Ureter (tissue), 1 donor: Measurements from ENCODE around the gene KIF17. TPM values are rescaled to one million over a fixed set of nuclear protein-coding genes. Genes with fewer than 3 reads are reported as not detected.
"Not testable (repeated sequence)": the region's sequence is repeated elsewhere in the genome, so short reads cannot be mapped to it uniquely, and the experiment has no call there.

ENCODE experiments used
- DNase-seq: peaks from one replicate; pipeline ENCODE4 v3.0.0-alpha.2; 2020; ENCODE audit warnings: low spot score
- total RNA-seq: library from RNA; stranded (reverse); gene quantifications from one replicate; pipeline ENCODE4 v1.2.4, GENCODE V29; 2023
- donor health status: DM: yes; HTN: yes; CAD: no.

The KIF17 gene
- total RNA-seq, 1 donor from 2014 or later, result 2.2 TPM

DNA sequence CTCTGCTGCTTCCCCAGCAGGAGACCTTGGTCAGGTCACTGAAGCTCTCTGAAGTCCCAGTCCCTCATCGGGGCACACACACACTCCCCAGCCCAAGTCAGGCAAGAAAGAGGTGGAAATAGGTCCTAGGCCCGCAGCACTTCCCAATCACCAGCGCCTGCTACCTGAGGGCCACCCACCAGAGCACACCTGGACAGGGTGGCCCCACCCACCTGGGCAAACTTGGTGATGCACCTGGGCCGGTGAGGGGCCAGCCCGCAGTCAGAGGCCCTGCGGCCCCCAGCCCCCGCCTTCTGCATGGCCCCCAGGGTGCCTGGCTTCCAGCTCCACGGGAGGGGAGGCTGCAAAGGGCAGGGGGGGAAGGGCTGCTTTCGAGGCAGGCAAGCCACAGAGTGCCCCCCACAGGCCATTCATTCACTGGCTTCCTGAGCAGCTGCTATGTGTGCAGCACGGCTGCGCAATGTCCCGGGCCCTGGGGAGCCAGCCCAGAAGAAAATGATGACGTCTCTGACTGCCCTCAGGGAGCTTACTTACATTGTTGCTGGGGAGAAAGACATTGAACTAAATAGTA is 10.0 kb upstream of the KIF17 start:
- peak; percentile 38 for DNase-seq

DNA sequence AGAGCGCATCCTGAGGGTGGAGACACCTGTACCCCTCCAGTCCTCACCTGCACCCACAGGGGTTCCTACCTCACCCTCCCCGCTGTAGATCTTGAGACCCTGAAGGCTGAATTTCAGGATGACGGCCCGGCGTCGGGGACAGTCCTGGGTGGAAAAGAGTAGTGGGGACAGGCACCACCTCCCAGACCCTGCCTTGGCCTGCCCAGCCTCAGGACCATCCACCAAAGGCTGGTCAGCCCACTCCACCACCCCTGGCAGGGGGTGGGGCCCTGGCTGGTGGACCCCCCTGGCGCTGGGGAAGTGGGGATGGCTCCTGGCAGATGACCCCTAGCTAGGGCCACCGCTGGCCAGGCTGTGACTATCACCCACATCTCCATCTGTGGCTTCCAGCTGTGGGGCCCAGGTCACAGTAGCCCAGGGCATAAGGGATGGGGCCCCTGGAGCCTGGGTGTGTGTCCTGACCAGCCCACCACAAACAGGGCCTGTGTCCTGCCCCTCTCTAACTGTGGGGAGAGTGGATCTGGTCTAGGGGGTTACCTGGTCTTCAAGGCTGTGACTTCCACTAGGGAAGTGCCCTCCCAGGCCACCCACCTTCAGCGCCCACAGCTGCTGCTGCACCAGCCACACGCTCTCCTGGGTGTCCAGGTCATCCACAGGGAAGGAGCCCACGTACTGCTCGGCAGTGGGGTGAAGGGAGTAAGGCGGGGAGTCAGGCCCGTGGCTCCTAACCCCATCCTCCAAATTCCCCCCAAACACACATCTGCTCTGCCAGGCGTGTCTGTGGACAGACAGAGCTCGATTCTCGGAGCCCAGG is 9.3 kb upstream of the KIF17 start:
- peak; percentile 42 for DNase-seq

DNA sequence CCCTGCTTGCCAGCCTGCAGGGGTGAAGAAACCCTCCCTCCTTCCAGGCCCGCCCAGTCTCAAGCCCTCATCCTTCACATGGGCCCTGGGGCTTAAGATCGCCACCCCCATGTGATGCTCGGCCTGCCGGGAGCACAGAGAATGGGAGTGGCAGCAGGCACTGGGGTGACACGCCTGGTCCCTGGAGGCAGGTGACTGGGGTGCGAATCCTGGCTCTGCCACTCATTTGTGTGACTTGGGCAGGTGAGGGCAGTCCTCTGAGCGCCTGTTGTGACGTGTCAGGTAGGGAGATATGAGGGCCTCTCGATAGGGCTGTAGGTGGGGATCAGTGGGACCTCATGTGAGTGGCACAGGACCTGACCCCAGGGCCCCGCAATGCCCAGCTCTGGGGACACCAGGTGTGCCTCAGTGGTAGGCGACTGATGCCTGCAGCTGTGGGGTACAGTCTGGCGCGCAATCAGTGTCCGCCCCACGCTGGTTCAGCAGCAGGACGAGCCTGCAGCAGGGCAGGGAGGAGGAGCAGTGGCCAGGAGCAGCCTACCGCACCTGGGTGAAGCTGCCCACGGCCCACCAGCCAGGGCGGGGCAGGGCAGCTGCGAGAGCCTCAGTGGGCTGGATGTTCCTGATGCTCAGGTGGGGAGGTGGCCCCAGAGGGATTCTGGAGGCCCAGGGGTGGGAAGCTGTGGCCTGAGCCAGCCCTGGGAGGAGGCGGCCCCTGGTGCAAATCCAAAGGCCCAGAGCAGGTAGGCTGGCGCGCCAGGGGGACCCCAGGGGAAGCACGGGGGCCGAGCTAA is 8.5 kb upstream of the KIF17 start:
- peak; percentile 38 for DNase-seq

DNA sequence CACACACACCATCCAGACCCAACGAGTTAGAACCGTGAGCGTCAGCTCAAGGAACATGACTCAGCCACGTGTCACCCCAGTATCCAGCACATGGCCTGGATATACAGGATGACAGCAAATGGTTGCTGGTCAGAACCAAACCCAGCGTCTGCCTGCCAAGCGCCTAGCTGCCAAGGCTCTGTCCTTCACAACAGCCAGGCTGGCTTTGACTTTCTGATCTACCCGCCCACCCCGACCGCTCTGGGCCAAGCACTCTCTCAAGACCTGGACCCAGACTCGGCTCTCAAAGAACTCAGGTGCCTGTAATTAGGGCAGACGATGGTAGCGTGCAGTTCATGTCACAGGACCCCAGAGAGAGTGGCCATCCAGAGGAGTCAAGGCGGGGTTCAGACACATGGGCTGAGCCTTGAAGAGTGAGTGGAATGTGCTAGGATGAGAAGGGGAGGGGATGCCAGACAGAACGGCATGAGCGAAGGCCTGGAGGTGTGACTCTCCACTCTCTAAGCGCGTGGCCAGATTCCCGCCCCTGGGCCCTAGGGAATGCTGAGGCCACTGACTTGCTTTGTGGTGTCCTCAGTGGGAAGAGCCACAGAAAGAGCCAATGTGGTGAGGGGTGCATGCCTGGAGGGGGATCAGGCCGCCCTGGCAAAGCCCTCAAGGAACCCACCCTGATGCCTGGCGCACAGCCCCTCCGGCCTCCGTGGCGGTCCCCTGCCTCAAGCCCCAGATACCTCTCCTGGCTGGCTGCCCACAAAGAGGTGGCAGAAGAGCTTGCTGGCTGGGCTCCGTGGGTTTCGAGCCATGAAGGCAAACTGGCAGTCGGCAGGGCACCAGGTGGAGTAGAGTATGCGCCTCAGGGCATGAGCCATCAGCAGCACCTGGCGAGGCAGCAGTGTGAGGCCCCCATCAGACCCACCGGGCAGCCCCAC is 7.6 kb upstream of the KIF17 start:
- peak; percentile 39 for DNase-seq

DNA sequence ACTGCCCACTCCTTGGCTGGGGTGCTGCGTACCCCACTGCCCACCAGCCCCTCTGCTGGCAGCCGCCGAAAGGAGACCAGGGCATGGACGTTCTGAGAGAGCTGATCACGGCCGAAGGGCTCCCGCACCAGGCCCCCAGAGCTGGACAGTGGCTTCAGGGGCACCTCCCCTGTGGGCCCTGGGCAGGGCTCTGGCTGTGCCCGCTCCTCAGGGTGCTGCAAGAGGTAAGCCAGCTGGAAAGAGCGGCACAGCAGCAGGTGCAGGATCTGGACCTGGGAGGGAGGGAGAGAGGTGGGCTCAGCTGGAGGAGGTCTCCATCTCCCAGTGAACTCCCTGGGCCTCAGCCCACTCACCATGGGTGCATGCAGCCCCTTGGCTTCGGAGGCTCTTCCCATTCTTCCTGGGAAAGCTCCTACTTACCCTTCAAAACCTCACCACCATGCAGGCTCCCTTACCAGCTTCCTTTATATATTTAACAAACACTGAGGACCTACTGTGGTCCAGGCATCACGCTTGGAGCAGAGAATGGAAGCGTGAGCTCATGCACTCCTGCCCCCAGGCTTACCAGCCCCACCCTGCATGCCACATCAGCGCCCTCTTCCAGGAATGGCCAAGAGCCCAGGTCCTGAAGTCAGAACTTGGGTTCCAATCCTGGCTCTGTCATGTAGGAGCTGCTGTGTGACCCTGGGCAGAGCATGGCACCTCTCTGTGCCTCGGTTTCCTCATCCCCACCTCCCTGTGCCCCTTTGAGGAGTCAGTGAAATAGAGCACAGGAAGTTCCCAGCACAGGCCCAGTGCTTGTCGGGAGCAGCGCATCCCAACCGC is 6.8 kb upstream of the KIF17 start:
- peak; percentile 35 for DNase-seq

DNA sequence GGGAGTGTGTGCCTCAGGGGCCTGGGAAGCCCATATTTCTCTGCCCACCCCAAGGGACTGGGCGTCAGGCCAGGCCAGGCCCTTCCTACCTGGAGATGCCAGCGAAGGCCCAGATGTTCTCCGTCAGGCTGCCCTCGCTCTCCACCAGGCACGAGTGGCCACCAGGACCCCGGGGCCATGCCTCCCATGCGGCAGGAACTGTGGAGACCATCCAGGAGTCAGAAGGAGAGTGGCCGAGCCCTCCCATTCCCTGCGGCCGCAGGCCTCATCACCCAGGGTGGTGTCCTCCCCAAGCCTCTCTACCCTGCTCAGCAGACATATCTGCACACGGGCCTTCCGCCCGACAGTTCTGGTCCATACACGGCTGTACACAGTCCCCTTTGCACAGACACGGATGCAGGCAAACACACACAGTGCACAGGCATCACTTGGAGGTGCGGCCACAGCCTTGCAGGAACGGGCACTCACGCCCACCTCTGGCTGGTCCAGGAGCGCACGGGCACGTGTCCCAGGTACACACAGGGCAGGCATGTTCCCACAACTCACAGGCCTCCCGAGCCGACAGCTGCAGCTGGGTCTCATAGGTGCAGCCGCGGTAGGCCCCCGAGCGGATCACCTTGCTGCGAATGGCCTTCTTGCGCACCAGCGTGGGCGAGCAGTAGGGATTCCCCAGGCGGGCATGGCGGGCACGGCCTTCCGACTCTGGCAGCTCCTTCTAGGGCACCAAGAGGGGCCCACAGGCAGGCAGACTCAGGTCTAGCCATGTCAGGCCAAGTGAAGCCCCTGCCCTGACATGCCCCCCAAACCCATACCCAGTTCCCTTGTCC is 5.9 kb upstream of the KIF17 start:
- DNase-seq, result peak; percentile 37

DNA sequence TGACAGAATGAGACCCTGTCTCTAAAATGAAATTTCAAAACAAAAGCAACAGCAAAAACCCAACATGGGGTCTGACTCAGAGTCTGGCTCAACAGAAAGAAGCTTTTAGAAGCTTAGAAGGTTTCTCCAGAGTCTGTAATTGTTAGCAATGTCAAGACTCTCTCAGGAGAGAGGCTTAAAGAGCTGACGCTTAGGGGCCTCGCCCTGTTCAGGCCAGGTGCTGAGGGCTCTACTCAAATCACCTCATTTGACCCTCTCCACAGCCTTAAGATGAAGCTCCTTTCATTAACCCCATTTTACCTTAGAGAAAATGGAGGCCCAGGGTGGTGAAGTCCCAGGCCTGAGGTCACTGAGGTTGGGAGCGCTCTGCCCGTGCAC is 5.3 kb upstream of the KIF17 start:
- DNase-seq, result no peak

DNA sequence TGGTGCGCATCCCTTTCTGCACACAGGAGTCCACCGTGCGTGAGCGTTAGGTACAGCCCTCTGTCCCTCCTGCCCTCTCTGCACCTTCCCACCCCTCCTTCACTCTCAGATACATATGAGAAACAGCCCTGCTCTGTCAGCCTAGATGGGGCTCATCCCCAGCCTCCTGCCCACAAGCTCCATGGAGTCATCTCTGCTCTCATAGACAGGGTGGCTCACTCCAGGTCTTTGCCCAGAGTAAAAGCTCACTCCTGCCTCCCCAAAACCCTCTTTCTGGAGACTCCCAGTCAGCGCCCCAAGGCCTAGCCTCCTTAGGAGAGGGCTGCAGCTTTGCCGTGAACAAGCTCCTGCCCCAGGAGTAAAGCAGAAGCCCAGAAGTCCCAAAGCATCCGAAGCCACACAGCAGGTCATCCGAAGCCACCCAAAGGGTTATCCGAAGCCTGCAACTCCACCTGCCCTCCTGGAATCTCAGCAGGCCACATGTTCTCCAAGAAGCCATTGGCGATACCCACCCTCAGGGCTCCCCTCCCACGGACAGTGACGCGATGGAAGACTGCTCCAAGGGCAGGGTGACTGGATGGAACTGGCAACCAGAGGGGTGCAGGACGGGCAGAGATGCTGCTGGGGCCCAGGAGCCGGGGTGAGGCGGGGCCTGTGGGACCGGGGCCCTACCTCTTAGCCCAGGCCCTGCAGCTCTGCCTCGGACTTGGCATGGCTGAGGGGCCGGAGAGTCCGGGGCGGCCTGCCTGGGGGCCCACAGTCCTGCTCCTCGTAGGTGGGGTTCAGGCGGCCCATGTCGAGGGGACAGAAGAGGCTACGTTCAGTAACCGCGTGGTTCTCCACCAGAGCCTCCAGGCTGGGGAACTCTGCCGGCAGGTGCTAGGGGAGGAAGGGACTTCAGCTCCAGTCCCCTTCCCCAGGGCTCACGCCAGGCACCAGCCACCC is 3.6 kb upstream of the KIF17 start:
- peak; percentile 38 for DNase-seq

DNA sequence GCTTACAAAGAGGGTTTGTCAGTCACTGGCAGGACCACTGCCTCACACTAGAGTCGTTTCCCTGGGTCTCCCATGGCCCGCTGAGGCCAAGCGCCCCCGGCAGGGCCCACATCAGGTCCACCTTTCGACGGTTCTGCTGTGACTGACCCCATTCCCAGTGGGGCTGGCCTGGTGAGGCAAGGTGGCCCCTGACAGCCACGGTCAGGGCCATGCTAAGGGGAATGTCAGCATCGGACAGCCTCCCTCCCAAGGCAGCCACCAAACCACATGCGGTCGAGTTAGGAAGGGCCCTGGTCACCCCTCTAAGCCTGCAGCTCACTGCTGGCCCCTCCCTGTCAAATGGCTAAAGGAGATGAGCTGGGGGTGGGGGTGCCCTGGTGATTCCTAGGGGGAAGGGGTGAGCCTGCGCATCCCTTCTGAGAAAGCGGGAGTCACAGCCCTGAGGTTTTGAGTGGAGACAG is 2.9 kb upstream of the KIF17 start:
- no peak for DNase-seq

DNA sequence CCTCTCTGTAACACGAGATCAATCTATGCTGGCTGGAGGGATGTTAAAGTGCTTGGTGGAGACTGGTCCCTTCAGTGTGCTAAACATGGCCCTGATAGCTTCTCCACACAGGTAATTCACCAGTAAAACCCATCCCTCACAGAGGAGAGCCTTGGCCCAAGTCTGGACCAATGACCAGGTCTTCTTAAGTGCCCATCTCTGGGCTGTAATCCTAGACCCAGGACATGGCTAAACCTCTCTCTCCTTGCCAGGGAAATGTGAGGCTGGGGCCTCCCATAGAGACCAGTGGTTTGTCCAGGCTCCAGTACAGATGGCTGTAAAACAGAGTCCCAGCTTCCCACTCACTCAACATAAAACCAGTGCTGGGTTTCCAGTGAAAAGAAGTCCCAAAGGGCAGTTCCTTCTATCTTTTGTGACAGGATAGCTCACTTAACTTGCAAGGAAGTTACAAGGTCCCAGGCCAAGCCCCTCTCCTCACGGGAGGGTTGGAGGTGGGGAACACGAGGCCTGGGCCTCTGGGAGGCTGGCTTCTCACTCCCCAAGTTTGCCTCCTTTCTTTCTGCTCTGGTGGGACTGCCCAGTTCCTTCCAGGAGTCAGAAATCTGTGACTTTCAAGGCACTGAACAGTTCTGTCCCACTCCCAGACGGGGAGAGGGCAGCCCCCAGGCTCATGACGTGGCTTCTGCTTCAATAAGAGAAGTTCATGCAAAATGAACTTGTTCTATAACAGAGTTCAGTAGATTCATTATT is 2.2 kb upstream of the KIF17 start:
- no peak for DNase-seq

DNA sequence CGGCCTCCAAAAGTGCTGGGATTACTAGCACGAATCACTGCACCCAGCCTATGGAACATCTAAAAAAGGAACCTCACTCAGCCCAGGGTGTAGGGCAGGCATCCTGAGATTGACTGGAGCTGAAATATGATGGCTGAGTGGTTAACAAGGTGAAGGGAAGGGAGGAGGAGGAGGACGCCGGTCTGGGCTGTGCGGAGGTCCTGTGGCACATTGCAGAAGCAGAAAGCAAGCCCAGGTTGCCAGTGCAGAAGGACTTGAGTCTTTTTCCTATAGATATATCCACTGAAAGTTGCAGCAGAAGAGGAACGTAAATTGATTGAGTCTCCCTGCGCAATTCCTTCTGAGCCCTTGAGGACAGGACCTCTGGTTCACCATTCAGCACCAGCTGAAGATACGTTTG is 1.5 kb upstream of the KIF17 start:
- DNase-seq, result no peak

DNA sequence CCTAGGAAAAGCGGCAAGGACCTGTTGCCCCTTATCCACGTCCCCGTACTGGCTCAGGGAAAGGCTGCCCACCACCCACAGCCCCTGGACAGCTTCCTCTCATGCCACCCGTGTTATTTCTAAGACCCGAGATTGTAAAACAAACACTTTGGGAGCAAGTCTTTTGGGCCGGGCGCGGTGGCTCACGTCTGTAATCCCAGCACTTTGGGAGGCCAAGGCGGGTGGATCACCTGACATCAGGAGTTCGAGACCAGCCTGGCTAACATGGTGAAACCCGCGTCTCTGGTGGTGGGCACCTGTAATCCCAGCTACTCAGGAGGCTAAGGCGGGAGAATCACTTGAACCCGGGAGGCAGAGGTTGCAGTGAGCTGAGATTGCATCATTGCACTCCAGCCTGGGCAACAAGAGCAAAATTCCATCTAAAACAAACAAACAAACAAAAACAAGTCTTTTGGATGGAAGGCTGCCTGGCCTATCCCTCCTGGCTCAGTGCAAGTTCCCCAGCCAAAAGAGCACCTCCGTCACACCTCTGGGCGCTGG is 606 bp upstream of the KIF17 start:
- not testable (repeated sequence) for DNase-seq

DNA sequence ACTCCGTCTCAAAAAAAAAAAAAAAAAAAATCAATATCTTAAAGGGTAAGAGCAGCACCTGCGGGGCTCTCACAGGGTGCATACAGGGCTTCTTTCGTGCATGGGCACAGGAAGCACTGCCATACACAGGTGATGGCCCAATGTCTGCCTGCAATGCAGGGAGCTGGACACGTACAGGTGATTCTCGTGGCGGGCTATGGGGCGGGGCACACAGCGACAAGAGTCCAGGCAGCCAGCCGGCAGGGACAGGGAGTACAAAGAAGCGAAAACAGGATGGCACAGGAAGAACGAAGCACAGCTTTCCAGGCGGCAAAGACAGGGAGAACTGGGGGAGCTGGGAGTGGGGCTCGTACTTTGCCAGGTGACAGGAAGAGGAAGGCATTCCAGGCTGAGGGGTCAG is 1.6 kb downstream of the KIF17 start:
- no peak for DNase-seq

DNA sequence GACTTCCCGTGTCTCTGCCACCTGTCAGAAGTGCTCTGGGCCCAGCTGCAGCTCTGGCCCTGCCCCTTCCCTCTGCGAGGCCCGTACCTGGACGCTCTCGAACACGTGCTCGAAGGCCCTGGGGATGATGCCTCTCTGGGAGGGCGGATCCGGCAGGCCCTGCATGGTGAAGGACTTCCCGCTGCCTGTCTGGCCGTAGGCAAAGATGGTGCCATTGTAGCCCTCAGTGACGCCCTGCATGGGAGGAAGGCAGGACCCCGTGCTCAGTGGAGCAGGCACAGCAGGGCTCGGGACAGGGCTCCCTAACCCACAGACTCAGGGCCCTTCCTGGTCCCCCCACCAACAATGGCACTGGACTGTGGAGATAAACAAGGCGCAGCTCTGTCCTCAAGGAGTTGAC is 2.4 kb downstream of the KIF17 start:
- no peak for DNase-seq

DNA sequence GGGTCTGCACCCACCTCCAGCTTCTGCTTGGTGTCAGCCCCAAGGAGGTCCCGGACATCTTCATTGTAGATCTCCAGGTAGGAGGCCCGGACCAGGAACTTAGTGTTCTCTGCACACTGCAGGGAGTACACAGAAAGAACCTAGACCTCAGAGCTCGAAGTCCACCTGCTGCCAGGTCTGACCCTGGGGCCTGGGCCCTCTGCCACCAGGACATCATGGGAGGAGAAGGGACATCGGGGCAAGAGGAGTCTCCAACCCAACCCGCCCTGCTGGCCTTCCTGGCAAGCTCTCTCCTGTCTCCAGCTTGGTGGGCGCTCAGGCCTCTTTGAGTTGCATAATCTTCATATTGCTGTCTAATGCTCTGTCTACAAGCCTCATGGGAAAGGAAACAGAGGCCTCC is 4.4 kb downstream of the KIF17 start:
- no peak for DNase-seq

DNA sequence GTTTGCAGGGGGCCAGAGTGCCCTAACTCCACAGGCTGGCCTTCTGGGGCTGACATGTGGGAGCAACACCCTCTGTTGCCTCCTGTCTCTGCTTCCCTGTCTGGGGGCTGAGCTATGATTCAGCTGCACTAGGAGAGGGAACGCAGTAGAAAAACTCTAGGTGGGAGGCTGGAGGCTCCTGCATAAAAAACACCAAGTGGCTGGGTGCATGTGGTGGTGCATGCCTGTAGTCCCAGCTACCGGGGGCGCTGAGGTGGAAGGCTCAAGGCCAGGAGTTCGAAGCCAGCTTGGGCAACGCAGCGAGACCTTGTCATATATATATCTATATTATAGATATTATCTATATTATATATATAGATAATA is 5.6 kb downstream of the KIF17 start:
- no peak for DNase-seq

DNA sequence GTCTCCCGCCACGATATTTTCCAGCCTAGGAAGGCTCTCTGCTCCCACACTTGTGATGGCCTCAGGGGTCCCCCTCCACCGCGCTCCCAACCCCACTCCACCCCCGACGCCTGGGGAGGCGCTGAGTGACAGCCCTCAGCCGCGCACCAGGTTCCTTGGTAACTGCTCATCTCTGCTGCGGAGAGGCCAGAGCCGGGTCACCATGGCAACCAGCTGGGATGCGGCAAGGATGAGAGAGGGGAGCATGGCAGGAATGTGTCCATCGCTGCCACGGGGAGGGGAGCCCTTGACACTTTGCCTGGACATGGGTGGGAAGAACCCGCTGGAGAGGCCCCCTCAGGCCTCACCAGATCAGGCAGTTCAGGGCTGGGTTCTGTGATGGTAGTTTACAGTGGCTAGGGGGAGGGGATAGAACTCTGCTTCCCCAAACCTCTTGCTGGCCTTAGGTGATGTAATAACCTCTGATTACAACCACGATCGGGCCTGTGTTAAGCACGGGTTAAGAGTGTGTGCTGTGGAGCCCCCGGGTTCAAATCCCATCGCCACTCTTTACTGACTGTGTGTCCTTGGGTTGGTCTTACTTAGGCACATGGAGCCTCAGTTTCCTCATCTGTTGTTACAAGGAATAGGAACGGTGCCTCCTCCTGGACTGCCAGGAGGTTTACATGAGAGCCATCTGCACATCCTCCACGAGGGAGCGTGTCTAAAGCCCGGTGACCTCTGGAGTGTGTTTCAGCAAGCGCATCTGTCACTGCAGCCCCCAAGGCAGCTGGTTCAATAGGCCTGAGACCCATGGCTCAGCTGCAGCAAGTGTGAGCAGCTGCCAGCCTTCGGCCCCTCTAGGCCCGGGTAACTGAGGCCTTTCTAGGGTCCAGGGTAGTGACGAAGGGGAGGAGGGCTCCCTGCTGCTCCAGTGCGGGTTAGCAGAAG is 6.3 kb downstream of the KIF17 start:
- DNase-seq, result no peak
